ENCODE data around the gene TEX10.

The TEX10 gene

DNA sequence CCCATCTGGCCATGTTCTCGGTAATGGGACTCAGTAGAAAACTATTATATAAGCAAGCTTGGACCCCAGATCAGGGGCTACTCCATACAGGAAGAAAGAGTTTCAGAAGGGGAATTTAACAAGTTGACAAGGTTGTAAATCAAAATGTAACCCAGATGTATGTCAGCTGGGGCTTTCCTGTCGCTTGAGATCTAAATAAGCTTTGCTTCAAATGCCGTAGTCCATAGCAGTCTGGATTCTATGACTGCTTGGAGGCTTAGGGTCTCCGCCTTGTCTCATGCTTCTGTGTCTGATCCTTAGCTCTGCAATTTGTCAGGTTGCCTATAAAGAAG, 70.4 kb downstream of the TEX10 start:
- DNase-seq: no peak

DNA sequence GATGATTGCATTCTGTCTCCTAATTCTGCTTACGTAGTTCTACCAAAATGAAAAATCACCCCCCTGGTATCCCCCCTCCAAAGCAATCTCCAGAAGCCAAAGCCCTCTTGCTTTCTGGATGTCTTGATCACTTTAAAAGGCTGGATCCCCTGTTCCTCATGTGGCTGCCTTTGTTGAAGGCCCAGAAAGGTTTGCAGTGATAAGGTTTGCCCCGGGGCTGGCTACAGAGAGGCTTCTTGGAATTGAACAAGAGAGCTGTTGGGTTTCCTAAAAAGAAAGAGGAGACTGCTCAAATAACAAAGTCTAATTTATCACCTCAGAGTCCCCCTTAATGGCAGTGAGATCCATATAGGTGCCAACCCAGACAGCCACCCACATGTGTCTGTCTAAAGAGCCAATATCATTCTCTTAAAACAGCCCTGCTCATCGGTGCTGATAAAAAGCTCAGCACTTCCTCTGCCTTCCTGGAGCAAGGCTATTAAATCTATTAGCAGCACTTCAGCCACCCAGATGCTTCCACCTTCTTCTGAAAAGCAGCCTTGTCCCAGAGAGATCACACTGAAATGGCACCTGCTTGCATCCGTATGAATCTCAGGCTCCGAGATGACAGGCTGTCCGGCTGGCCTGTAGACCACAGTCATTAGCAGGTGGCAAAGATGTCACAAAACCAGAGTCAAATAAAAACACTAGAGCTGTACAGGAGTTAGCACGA, 70.9 kb downstream of the TEX10 start:
- no peak for DNase-seq

DNA sequence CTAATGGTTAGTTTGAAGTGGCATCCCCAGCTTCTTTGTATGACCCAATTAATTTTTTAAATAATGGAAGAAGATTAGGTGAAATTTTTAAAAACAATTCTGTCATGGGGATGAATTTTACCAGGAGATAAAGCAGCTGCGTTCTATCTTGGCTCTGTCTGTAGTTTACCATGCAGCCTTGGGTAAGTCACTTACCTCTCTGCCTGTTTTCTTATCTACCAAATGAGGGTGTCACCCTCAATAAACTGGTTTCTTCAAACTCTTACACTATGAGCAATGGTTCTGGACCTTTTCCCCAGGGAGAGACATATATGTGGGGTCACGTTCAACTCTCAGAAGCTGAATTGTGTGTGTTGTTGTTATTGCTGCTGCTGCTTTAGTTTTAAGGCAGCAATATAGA, 71.7 kb downstream of the TEX10 start:
- no peak for DNase-seq

DNA sequence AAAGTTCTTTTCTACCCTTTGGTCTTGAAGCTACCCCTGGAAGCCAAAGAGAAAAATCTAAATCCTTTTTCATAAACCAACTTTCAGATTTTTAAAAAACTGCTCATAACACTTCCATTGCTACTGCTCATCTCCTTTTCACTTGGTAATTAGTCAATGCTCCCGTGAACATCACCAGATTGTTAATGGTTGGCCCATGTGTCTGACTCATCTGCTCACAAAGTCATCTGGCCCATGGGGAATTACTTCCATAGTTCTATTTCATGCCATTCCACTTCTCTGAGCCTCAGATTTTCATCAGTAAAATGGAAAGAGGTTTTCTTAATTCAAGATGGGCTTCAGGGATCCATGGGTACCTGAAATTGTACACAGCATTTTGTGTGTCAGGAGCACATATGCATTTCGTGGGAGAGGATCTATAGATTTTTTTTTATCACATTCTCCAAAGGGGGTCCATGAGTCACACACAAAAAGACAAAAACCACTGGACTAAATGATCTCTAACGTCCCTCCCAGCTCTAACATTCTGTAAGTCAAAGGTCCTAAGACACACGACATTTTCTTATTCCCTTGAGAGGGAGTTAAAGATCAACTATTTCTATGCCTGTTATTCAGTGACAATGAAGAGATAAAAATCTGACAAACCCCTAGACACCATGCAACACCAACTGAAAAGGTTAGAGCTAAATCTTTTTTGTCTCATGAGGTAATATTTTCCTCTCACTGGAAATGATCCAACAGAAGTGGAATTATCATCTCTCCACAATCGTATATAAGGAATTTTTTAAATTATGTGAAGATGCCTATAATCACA, 75.4 kb downstream of the TEX10 start:
- no peak for DNase-seq

DNA sequence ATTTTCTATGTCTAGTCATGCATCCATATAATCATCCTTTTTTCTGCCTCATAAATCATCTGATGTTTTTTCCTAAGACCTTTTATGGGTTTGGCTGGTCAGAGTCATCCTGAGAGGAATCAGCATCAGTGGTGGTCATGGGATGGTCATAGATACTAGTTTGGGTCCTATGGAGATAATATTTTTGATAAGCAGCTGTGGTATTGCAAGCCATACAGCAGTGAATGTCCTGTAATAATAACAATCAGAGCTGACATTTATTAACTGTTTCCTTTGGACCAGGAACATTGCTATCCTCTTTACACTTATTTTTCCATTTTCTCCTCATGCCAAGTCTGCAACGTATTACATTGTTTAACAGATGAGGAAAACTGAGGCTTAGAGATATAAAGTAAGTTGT, 83.1 kb downstream of the TEX10 start:
- DNase-seq: no peak

DNA sequence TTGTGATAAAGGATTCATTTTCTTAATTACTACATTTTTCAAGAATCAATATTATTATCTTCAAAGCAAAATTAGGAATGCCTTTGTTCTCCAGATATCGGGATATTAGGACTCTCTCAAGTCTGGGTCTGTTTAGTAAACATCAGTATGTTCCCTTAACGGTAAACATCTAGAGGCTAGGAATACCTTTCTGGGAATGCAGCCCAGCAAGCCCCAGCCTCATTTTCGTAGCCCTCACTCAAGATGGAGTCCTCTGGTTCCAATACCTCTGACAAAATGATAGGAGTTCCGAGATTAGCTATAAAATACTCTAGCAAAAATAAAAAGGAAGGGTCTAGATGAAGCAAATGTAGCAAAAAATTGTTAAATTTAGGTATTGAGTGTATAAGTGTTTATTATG, 84.5 kb downstream of the TEX10 start:
- no peak for DNase-seq

DNA sequence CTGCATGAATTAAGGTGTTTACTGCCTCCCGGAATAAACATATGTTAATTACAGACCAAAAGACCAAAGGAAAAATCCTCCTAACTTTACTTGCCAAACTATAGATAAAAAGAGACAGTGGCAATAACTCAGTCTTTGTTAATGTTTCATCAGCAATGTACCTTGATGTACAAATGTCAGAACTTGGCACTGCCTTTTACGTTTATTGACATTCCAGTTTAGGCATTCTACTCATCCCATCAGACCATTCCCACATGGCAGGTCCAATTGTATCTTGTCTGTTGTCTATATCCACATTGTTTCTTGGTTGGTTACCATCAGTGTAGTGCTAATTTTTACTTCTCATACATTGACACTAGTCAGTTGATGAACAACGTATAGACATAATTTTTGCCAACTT, 85.5 kb downstream of the TEX10 start:
- no peak for DNase-seq

Data from NCI-H1092 treated with DMSO at 0.1 percent for 48 hours (cell line).